IMR-90 (cell line): ENCODE measurements around the gene SH2D4B. TPM values are rescaled to one million over a fixed set of nuclear protein-coding genes. Genes with fewer than 3 reads are reported as not detected.

Experiments used
- ATAC-seq: fragments of 200-7000 bp; cut with Tn5 transposase; 2 replicates; pipeline ENCODE4 v1.9.1; 2020; ENCODE audit warnings: low read depth, mild to moderate bottlenecking, moderate library complexity
- BruUV-seq: library from RNA; stranded (reverse); fragments of 400-500 nt; replicated peaks from 2 replicates; lab custom pipeline; 2021; lab: Mats Ljungman, UMichigan
- CTCF ChIA-PET: fragments of 300-600 bp; formaldehyde crosslinking; extraction: SDS; loops from one replicate; lab custom pipeline; 2021; ENCODE audit warnings: antibody characterized with exemption; lab: Yijun Ruan, JAX
- POLR2A ChIA-PET: fragments of 300-600 bp; sonication (Branson Sonifier 250); formaldehyde crosslinking; loops from one replicate; lab custom pipeline; 2022; ENCODE audit warnings: antibody characterized with exemption; ENCODE audit not compliant: unreplicated experiment; lab: Charles Lee
- DNase-seq: peaks from one replicate; pipeline ENCODE4 v3.0.0; 2013
- H2AFZ ChIP-seq: replicated peaks from 2 replicates; pipeline ENCODE3; 2013; ENCODE audit warnings: low read length, mild to moderate bottlenecking; ENCODE audit not compliant: poor library complexity
- H2AK5ac ChIP-seq: 2 replicates; pipeline ENCODE4 v1.6.1; 2013; ENCODE audit warnings: low read depth, low read length, inconsistent platforms
- H2AK9ac ChIP-seq: replicated peaks from 2 replicates; pipeline ENCODE3; 2013; ENCODE audit warnings: mild to moderate bottlenecking, low read depth, low read length, moderate library complexity; ENCODE audit not compliant: poor library complexity
- H2BK120ac ChIP-seq: 2 replicates; pipeline ENCODE4 v1.6.1; 2013; ENCODE audit warnings: low read depth, low read length, inconsistent platforms
- H2BK15ac ChIP-seq: 3 replicates; pipeline ENCODE4 v1.6.1; 2013; ENCODE audit warnings: low read depth, low read length, inconsistent platforms
- H2BK20ac ChIP-seq: 2 replicates; pipeline ENCODE4 v1.6.1; 2013; ENCODE audit warnings: low read depth, mild to moderate bottlenecking, inconsistent platforms, low read length, moderate library complexity
- H2BK5ac ChIP-seq: 2 replicates; pipeline ENCODE4 v1.6.1; 2013; ENCODE audit warnings: mild to moderate bottlenecking, low read depth, low read length, inconsistent platforms; ENCODE audit not compliant: poor library complexity, severe bottlenecking
- H3K14ac ChIP-seq: replicated peaks from 2 replicates; pipeline ENCODE4 v1.6.1; 2013; ENCODE audit warnings: low read depth, low read length, inconsistent platforms
- H3K18ac ChIP-seq: 2 replicates; pipeline ENCODE4 v1.6.1; 2013; ENCODE audit warnings: low read depth, low read length, control low read depth
- H3K23ac ChIP-seq: 2 replicates; pipeline ENCODE4 v1.6.1; 2013; ENCODE audit warnings: low read depth, low read length, inconsistent platforms
- H3K27ac ChIP-seq: 2 replicates; pipeline ENCODE4 v1.5.1; 2013; ENCODE audit warnings: mild to moderate bottlenecking, control low read depth, low read length; ENCODE audit not compliant: insufficient read depth
- H3K27me3 ChIP-seq: 2 replicates; pipeline ENCODE4 v1.6.1; 2013; ENCODE audit warnings: low read length; ENCODE audit not compliant: control insufficient read depth, insufficient read depth
- H3K36me3 ChIP-seq: 2 replicates; pipeline ENCODE4 v1.6.1; 2013; ENCODE audit warnings: low read length, mixed read lengths; ENCODE audit not compliant: control insufficient read depth, insufficient read depth
- H3K4ac ChIP-seq: 2 replicates; pipeline ENCODE4 v1.6.1; 2013; ENCODE audit warnings: low read depth, low read length, inconsistent platforms
- H3K4me1 ChIP-seq: 2 replicates; pipeline ENCODE4 v1.6.1; 2013; ENCODE audit warnings: low read length, mixed read lengths; ENCODE audit not compliant: control insufficient read depth, insufficient read depth
- H3K4me2 ChIP-seq: 2 replicates; pipeline ENCODE4 v1.6.1; 2013; ENCODE audit warnings: low read depth, mild to moderate bottlenecking, control low read depth, low read length, moderate library complexity
- H3K4me3 ChIP-seq: 2 replicates; pipeline ENCODE4 v1.5.1; 2013; ENCODE audit warnings: low read depth, mild to moderate bottlenecking, control low read depth, low read length, moderate library complexity; ENCODE audit not compliant: insufficient read depth
- H3K56ac ChIP-seq: 2 replicates; pipeline ENCODE4 v1.6.1; 2013; ENCODE audit warnings: low read length, inconsistent platforms; ENCODE audit not compliant: insufficient read depth; ENCODE audit errors: extremely low read depth
- H3K79me1 ChIP-seq, 2 experiments: 2 replicates each; pipeline ENCODE4 v1.6.1; 2013; ENCODE audit warnings: low read length in 2 of 2, inconsistent platforms in 1 of 2, low read depth in 1 of 2
- H3K9ac ChIP-seq: 2 replicates; pipeline ENCODE4 v1.6.1; 2013; ENCODE audit warnings: low read depth, low read length, control low read depth
- H3K9me1 ChIP-seq: 2 replicates; pipeline ENCODE4 v1.6.1; 2013; ENCODE audit warnings: low read length, inconsistent platforms; ENCODE audit not compliant: insufficient read depth
- H3K9me3 ChIP-seq: 2 replicates; pipeline ENCODE4 v1.6.1; 2013; ENCODE audit warnings: low read length; ENCODE audit not compliant: control insufficient read depth, insufficient read depth
- H4K20me1 ChIP-seq: 2 replicates; pipeline ENCODE4 v1.6.1; 2013; ENCODE audit warnings: low read length, inconsistent platforms; ENCODE audit not compliant: insufficient read depth
- H4K5ac ChIP-seq: 2 replicates; pipeline ENCODE4 v1.6.1; 2013; ENCODE audit warnings: mild to moderate bottlenecking, low read depth, low read length, control low read depth
- H4K8ac ChIP-seq, 2 experiments: 2 replicates each; pipeline ENCODE4 v1.6.1; 2013; ENCODE audit warnings: low read depth in 2 of 2, low read length in 2 of 2, control low read depth in 1 of 2, inconsistent platforms in 1 of 2
- H4K91ac ChIP-seq: 2 replicates; pipeline ENCODE4 v1.6.1; 2013; ENCODE audit warnings: low read depth, low read length, inconsistent platforms; ENCODE audit not compliant: insufficient read depth
- BHLHE40 ChIP-seq: fragments of 150-350 bp; IDR thresholded peaks from 2 replicates; pipeline ENCODE4 v1.6.1; 2016; ENCODE audit warnings: mild to moderate bottlenecking, low read depth, low read length
- FOS ChIP-seq: fragments of 150-350 bp; IDR thresholded peaks from 2 replicates; pipeline ENCODE4 v1.6.1; 2016; ENCODE audit warnings: low read depth, low read length
- MAFK ChIP-seq: IDR thresholded peaks from 2 replicates; pipeline ENCODE4 v1.6.1; 2012; ENCODE audit warnings: low read depth, low read length, improper control_type of control experiment
- MAZ ChIP-seq: IDR thresholded peaks from 2 replicates; pipeline ENCODE4 v1.6.1; 2012; ENCODE audit warnings: low read depth, mild to moderate bottlenecking, low read length, improper control_type of control experiment, moderate library complexity, borderline replicate concordance
- MXI1 ChIP-seq: IDR thresholded peaks from 2 replicates; pipeline ENCODE4 v1.6.1; 2012; ENCODE audit warnings: low read depth, mild to moderate bottlenecking, low read length, moderate library complexity, borderline replicate concordance
- NFE2L2 ChIP-seq: fragments of 150-350 bp; IDR thresholded peaks from 2 replicates; pipeline ENCODE4 v1.6.1; 2016; ENCODE audit warnings: low read depth, mild to moderate bottlenecking, low read length
- RAD21 ChIP-seq: IDR thresholded peaks from 2 replicates; pipeline ENCODE4 v1.6.1; 2012; ENCODE audit warnings: low read length, improper control_type of control experiment
- RCOR1 ChIP-seq: IDR thresholded peaks from 2 replicates; pipeline ENCODE4 v1.6.1; 2012; ENCODE audit warnings: mild to moderate bottlenecking, low read length, improper control_type of control experiment; ENCODE audit not compliant: insufficient replicate concordance
- RFX5 ChIP-seq: IDR thresholded peaks from 2 replicates; pipeline ENCODE4 v1.8.0; 2012; ENCODE audit warnings: low read depth, mild to moderate bottlenecking, low read length, moderate library complexity
- SMC3 ChIP-seq: fragments of 150-350 bp; IDR thresholded peaks from 2 replicates; pipeline ENCODE4 v1.6.1; 2016; ENCODE audit warnings: low read depth, mild to moderate bottlenecking, antibody characterized with exemption, low read length, moderate library complexity
- WGBS, 2 experiments: methylation state at CpG; one replicate each; pipeline versions ENCODE4 v1.1.5 to v1.1.7; 2013; ENCODE audit warnings: missing lambda C conversion rate in 2 of 2; ENCODE audit not compliant: insufficient read length in 1 of 2; ENCODE audit errors: extremely low coverage in 2 of 2; 5-methylcytosine and 5-hydroxymethylcytosine counted together
- dilution Hi-C: fragments of 300-500 bp; cut with HindIII; formaldehyde crosslinking; loops from one replicate; pipeline ENCODE4 v1.14.3; 2018; ENCODE audit warnings: low sequenced_read_pairs; ENCODE audit not compliant: unreplicated experiment
- in situ Hi-C: fragments of 300-500 bp; cut with MboI; formaldehyde crosslinking; loops from 3 replicates; pipeline ENCODE4 v1.14.3; 2019; ENCODE audit warnings: low sequenced_read_pairs, inconsistent platforms, mixed read lengths
- intact Hi-C: fragments of 100-400 bp; cut with micrococcal nuclease; formaldehyde crosslinking; loops from 2 replicates; pipeline ENCODE4 v1.10.0; 2022
- polyA plus RNA-seq, 3 experiments: library from polyadenylated mRNA; depleted of rRNA; stranded (reverse); fragments of >200 nt; gene quantifications; 2 replicates each; pipeline ENCODE4 v1.2.3, GENCODE V29; 2012; ENCODE audit warnings: low replicate concordance in 1 of 3
- total RNA-seq: library from RNA; depleted of rRNA; stranded (reverse); fragments of >200 nt; gene quantifications from 2 replicates; pipeline ENCODE4 v1.2.3, GENCODE V29; 2012
- TF ChIP-seq, protein P1 (sequence below): conservative IDR thresholded peaks from 2 replicates; pipeline ENCODE4 v1.5.1; 2012; ENCODE audit warnings: mild to moderate bottlenecking, low read depth, low read length, improper control_type of control experiment

SH2D4B gene
- total and polyA plus RNA-seq, 2 of the 4 experiments (the other 2 are of a cell fraction) = not detected

GRCh38 chr10:80648106-80648505 is 110.4 kb downstream of the SH2D4B start:
- H2AK9ac ChIP-seq = no peak overlapping the region
- H3K14ac ChIP-seq = no peak overlapping the region
- H3K9me3 ChIP-seq = no peaks in the 10 kb centered on the region
- H3K4me1 ChIP-seq = no peaks in the 10 kb centered on the region
- dilution Hi-C loops = no loop called here
- no peak for ATAC-seq
- H3K9ac ChIP-seq = no peak overlapping the region
- no peak overlapping the region for H3K18ac ChIP-seq
- no peak overlapping the region for H2BK5ac ChIP-seq
- no peak overlapping the region for H4K8ac ChIP-seq
- intact Hi-C loops = no loop called here
- no peak overlapping the region for H2BK20ac ChIP-seq
- no peaks in the 10 kb centered on the region for H3K36me3 ChIP-seq
- no peaks in the 10 kb centered on the region for H3K9me1 ChIP-seq
- no peaks in the 10 kb centered on the region for H4K20me1 ChIP-seq
- ChIA-PET POLR2A (no interaction called here), CTCF (no interaction called here)
- H2AK5ac ChIP-seq = no peak overlapping the region
- H3K27me3 ChIP-seq = no peaks in the 10 kb centered on the region
- no peak overlapping the region for H2BK120ac ChIP-seq
- H3K27ac ChIP-seq = no peak overlapping the region
- H3K4ac ChIP-seq = no peak overlapping the region
- DNase-seq = no peak
- H4K91ac ChIP-seq = no peak overlapping the region
- whole genome bisulfite sequencing, 2 experiments = no CpG with 5 or more reads among the region's 5 CpGs
- no peaks in the 10 kb centered on the region for H3K79me1 ChIP-seq
- no TSS peak for BruUV-seq
- H3K56ac ChIP-seq = no peak overlapping the region
- no peak overlapping the region for H2AFZ ChIP-seq
- H2BK15ac ChIP-seq = no peak overlapping the region
- in situ Hi-C loops = no loop called here
- no peak overlapping the region for H3K4me3 ChIP-seq
- no peak overlapping the region for H4K5ac ChIP-seq
- no peak overlapping the region for H3K4me2 ChIP-seq
- no peak overlapping the region for H3K23ac ChIP-seq
- TF ChIP-seq FOS (no peak), MAFK (no peak), NFE2L2 (no peak), BHLHE40 (no peak), MXI1 (no peak), RAD21 (no peak), SMC3 (no peak), RCOR1 (no peak), MAZ (no peak), RFX5 (no peak)
- TF ChIP-seq, protein P1, sequence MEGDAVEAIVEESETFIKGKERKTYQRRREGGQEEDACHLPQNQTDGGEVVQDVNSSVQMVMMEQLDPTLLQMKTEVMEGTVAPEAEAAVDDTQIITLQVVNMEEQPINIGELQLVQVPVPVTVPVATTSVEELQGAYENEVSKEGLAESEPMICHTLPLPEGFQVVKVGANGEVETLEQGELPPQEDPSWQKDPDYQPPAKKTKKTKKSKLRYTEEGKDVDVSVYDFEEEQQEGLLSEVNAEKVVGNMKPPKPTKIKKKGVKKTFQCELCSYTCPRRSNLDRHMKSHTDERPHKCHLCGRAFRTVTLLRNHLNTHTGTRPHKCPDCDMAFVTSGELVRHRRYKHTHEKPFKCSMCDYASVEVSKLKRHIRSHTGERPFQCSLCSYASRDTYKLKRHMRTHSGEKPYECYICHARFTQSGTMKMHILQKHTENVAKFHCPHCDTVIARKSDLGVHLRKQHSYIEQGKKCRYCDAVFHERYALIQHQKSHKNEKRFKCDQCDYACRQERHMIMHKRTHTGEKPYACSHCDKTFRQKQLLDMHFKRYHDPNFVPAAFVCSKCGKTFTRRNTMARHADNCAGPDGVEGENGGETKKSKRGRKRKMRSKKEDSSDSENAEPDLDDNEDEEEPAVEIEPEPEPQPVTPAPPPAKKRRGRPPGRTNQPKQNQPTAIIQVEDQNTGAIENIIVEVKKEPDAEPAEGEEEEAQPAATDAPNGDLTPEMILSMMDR = no peak
